Mammary epithelial cell (primary cell): ENCODE data around the gene SWT1.

Source experiments
- EZH2 ChIP-seq: IDR thresholded peaks from 2 replicates; pipeline ENCODE4 v1.6.1; 2012; ENCODE audit warnings: low read length, inconsistent platforms, borderline replicate concordance
- TF ChIP-seq, protein P1 (sequence below), 2 donors: IDR thresholded peaks in 1 of 2; conservative IDR thresholded peaks in 1 of 2; 2 replicates each; pipeline ENCODE4 v1.5.1; 2011 to 2012; ENCODE audit warnings: inconsistent platforms in 2 of 2, low read length in 2 of 2, mild to moderate bottlenecking in 2 of 2, control low read depth in 1 of 2, low read depth in 1 of 2; ENCODE audit not compliant: insufficient read depth in 1 of 2; ENCODE audit errors: extremely low read depth in 1 of 2

GRCh38 chr1:185341196-185341781 lies 184.3 kb downstream of the SWT1 start:
- TF ChIP-seq, protein P1, sequence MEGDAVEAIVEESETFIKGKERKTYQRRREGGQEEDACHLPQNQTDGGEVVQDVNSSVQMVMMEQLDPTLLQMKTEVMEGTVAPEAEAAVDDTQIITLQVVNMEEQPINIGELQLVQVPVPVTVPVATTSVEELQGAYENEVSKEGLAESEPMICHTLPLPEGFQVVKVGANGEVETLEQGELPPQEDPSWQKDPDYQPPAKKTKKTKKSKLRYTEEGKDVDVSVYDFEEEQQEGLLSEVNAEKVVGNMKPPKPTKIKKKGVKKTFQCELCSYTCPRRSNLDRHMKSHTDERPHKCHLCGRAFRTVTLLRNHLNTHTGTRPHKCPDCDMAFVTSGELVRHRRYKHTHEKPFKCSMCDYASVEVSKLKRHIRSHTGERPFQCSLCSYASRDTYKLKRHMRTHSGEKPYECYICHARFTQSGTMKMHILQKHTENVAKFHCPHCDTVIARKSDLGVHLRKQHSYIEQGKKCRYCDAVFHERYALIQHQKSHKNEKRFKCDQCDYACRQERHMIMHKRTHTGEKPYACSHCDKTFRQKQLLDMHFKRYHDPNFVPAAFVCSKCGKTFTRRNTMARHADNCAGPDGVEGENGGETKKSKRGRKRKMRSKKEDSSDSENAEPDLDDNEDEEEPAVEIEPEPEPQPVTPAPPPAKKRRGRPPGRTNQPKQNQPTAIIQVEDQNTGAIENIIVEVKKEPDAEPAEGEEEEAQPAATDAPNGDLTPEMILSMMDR (conservative IDR thresholded peaks at IDR 0.05 in 1 of 2, IDR thresholded peaks at IDR 0.05 in 1 of 2; ENCODE audit: extremely low read depth in 1 of 2, insufficient read depth in 1 of 2, low read depth in 1 of 2, low read length in 2 of 2): no peak
- no peak for TF ChIP-seq EZH2
